ENCODE data around the gene SEMA4A. TPM values are rescaled to one million over a fixed set of nuclear protein-coding genes. Genes with fewer than 3 reads are reported as not detected.

Gene SEMA4A
- total RNA-seq = under 0.01 and 0.35 TPM in 2 replicates

GRCh38 chr1:156153362-156153761 is at the start of gene SEMA4A:
Gene SEMA4A (plus strand): TSS chr1:156153585. CDS start chr1:156154579, 994 bp downstream.

DNA sequence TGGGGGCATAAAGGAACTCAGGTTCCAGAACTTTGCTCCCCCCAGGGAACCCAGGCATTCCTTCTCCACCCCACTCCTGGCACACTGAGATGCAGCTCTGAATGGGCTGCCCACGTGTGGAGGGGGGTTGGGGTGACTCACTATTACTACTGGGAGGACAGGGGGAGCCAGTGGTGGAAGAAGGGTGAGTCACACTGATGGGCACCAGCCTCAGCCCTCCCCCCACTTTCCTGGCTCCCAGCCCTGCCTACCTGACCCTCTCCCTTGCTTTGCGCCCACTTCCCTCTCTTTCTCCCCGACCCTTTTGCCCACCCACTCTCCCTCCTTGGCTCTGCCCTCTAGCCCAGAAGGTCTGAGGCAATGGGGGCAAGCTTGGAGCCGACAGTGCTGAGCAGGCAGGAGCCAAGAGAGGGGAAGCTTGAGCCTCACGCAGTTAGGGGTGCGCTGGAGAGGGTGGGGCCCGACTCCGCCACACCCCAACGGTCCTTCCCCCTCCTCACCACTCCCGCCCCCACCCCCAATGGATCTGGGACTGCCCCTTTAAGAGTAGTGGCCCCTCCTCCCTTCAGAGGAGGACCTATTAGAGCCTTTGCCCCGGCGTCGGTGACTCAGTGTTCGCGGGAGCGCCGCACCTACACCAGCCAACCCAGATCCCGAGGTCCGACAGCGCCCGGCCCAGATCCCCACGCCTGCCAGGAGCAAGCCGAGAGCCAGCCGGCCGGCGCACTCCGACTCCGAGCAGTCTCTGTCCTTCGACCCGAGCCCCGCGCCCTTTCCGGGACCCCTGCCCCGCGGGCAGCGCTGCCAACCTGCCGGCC is 39.1 kb upstream of the SEMA4A start, which contains the start of gene LMNA:
Gene LMNA (plus strand): TSS at position 611 of the 818 bp plus-strand sequence. CDS start 208 bp downstream, outside the sequence.

GRCh38 chr1:156193488-156194299 is 40.3 kb downstream of the SEMA4A start, which contains the start of gene SLC25A44:
Gene SLC25A44 (plus strand): TSS chr1:156194104. CDS start chr1:156199848, 5,744 bp downstream.

GRCh38 chr1:156212833-156213643 is 59.7 kb downstream of the SEMA4A start, which contains the start of gene PMF1:
Gene PMF1 (plus strand): TSS chr1:156213007. CDS start chr1:156213016, 9 bp downstream.

Other genes starting within 250 kb of the SEMA4A start
- gene RIT1, start 242.2 kb upstream of the SEMA4A start, total RNA-seq = 17.9 and 20.8 TPM in 2 replicates
- gene KHDC4, start 219.2 kb upstream of the SEMA4A start, total RNA-seq = 18.1 and 28.3 TPM in 2 replicates
- not detected in 2 replicates for gene RXFP4, start 211.9 kb upstream of the SEMA4A start, total RNA-seq
- gene ARHGEF2, start 175.0 kb upstream of the SEMA4A start, total RNA-seq = 104 and 114 TPM in 2 replicates
- gene SSR2, start 132.6 kb upstream of the SEMA4A start, total RNA-seq = 633 and 985 TPM in 2 replicates
- gene UBQLN4, start 99.8 kb upstream of the SEMA4A start, total RNA-seq = 19.3 and 19.6 TPM in 2 replicates
- 76.1 and 78.7 TPM in 2 replicates for gene LAMTOR2, start 98.8 kb upstream of the SEMA4A start, total RNA-seq
- gene RAB25, start 92.4 kb upstream of the SEMA4A start, total RNA-seq = not detected in 2 replicates
- gene MEX3A, start 71.1 kb upstream of the SEMA4A start, total RNA-seq = 0.58 and 0.71 TPM in 2 replicates
- 897 and 914 TPM in 2 replicates for gene LMNA, start 38.9 kb upstream of the SEMA4A start, total RNA-seq
- 14.7 and 15.2 TPM in 2 replicates for gene SLC25A44, start 40.5 kb downstream of the SEMA4A start, total RNA-seq
- gene PMF1, start 59.4 kb downstream of the SEMA4A start, total RNA-seq = 83.6 and 94.0 TPM in 2 replicates
- gene BGLAP, start 88.6 kb downstream of the SEMA4A start, total RNA-seq = 3.7 TPM in 1 of 2 replicates, not detected in the other
- gene PAQR6, start 94.5 kb downstream of the SEMA4A start, total RNA-seq = not detected in 2 replicates
- 53.3 and 54.4 TPM in 2 replicates for gene SMG5, start 129.2 kb downstream of the SEMA4A start, total RNA-seq
- gene TMEM79, start 130.7 kb downstream of the SEMA4A start, total RNA-seq = 1.2 and 1.4 TPM in 2 replicates
- gene GLMP, start 142.1 kb downstream of the SEMA4A start, total RNA-seq = 102 and 133 TPM in 2 replicates
- not detected in 2 replicates for gene VHLL, start 145.7 kb downstream of the SEMA4A start, total RNA-seq
- gene CCT3, start 184.7 kb downstream of the SEMA4A start, total RNA-seq = 427 and 505 TPM in 2 replicates
- not detected in 2 replicates for gene TSACC, start 184.9 kb downstream of the SEMA4A start, total RNA-seq
- not detected in 2 replicates for gene RHBG, start 215.6 kb downstream of the SEMA4A start, total RNA-seq